ENCODE data around the gene PDLIM1.

PDLIM1 gene

GRCh38 chr10:95290461-95291364 is at the start of gene PDLIM1:
Gene PDLIM1 (minus strand): TSS chr10:95291003. CDS start chr10:95290915, 88 bp downstream.
- DNase-seq: peak; percentile 18

DNA sequence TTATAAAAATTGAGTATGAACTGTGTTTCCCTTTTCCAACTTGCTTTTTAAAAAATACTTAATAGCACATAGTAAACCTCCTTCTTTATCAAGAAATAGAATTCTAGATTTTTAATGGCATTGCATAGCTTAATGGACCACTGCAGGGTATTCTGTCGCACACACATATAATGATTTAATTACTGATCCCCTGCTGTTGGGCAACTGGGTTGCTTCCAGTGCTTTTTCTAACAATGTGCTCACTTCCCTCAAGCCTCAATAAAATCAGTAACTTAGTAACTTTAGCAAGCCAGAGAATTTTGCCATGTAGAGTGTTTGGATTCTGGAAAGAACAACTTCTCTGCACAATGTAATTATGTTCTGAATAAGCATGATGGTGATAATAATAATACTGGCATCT is 49.1 kb upstream of the PDLIM1 start:
- DNase-seq: no peak

DNA sequence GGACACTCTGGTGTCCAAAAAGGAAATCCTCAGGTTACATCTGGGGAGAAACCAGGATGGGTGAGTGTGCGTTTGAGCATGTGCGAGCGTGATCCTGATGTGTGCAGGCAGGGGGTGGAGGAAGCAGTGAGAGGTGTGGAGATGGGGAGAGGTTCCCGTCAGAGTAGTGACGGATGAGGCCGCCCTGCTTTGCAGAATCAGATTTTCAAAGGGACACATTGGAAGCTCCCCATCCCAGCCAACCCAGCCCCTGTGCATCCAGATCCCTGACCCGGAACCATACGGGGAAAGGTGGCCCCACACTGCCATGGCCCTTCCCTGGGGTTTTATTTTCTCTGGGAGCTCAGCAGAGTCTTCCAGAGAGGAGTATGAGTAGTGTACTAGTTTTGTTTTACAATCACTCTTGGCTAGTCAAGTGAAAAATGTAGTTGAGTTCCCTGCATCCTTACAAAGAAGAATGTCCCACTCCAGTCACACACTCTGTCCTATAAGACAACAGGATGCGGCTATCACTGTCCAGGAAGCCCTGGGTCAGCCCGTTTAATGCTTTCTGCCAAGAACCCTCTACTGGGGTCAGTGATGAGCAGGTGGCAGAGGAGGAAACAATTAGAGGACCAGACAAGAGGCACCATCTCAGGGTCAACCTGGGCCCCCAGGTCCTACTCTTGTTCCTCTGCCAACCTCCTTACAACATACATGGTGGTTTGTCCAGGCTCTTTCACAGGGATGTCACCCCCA is 46.8 kb upstream of the PDLIM1 start:
- no peak for DNase-seq

DNA sequence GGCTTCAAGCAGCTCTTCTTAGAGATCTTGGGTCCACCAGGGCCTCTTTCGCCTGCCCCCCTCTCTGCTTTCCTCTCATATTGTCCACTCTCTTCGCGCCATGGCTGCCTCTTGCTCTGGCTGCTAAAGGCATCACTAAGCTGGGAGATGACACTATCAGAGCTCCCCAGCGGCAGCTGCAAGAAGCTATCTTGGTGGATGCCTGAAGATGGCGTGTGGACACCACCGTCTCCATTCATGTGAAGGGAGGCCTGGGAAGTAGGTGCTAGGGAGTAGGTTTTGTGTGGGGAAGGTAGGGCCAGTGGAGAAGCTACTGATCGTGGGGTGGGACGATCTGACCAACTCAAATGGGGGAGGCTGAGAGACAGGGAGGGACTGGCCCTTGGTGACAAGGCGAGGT is 45.9 kb upstream of the PDLIM1 start:
- DNase-seq: no peak

DNA sequence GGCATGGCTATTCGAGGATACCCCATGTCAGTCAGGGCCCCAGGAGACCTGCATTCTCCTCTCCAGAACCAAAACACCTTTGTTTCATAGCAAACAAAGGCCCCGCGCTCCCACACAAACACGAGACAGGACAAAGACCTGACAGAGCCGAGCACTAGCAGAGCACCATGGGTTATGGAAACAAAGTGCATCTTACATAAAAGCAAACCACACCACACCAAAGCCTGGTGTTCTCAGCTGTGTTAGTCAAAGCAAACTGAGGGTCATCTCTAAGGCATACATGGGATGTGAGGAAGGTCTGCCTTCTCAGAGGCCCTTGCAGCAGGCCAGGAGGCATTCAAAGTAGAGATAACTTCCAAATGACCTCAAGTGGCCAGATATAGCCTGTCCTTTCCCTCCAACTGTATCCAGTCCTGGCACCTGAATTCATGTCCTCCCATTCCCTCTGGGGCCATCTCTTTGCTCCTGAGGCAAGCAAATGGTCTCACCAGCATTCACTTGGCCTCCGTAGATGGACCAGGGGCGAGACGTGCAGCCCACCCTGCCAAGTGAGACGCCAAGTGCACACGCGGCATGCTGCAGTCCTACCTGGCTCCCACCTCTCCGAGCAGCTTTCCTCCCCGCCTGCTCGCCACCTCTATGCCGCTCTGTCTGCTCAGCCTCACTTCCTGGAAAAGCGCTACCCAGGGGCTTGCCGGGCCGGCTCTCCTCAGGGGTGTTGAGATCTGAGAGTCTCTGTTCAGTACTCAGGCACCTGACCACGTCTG is 45.3 kb upstream of the PDLIM1 start:
- DNase-seq: no peak

- DNase-seq: no peak
Observed at GRCh38 chr10:95334805-95335144, 44.0 kb upstream of the PDLIM1 start.

DNA sequence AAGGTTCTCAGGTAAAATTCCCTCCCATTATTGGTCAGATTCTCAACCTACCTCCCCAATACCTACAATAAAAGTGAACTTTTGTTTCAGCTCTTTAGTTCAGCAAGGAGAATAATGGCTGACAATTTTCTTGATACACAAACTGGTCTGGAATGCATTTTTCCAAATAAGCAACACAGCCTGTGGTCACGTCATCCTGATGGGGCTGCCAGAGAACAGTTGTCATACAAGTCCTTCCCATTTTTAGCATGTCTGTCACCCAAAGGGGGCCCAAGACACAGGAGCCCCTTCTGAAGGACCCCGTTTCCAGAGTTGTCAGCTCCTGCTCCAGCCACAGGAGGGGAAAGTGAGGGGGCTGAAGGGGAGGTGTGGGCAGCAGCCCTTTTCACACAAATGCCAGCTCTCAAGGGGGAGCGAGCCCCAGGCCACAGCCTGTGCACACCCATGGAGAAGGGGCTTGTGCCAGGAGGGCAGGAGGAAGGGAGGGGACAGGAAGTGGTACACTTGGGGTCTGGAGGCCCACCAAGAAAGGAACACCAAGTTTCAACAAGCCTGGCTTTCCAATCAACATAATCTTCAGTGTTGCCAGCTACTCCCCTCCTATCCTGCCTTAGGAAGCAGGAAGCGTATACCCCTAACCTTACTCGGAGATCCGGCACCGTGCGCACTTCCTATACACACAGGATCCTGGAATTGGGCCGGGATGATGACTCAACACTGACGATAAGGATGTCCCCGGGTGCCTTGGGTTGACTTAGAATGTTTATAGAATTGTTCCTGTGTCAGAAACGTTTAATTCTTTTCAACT is 43.4 kb upstream of the PDLIM1 start:
- DNase-seq: no peak

- no peak for DNase-seq
Observed at GRCh38 chr10:95332666-95333249, 42.0 kb upstream of the PDLIM1 start.

GRCh38 chr10:95331596-95332130 is 40.9 kb upstream of the PDLIM1 start:
- no peak for DNase-seq

DNA sequence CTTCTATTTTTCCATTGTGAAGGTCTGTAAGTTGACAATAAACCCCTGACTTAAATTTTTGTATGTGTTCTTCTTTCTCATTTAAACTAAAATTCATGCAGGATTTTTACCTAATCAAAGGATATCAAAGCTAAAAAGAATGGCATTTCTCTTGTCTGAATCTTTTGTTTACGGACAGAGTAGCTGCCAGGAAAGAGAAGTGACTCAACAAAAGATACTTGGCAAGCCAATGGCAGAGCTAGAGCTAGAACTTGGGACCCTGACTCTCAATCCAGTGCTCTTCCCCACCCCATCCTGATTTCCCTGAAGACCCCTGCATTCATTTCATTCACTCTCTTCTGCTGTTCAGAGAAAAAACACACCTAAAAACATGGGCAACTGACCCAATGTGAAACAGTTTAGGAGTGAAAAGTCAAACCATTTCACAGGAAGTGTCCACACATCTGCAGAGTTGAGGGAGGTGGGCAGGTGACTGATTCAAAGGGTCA is 40.2 kb upstream of the PDLIM1 start:
- DNase-seq: no peak

DNA sequence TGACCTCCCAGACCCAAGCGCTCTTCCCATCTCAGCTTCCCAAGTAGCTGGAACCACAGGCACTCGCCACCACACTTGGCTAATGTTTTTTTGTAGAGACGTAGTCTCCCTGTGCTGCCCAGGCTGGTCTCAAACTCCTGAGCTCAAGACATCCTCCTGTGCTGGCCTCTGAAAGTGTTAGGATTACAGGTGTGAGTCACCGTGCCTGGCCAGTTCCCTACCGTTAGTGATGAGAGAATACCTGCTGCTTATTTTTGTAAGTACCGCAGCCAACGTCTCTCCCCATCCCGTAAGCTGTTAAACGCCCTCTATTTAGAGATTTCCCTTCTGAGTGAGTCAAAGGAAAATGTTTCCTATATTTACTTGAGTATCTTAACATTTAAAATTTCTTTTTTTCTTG is 38.5 kb upstream of the PDLIM1 start:
- no peak for DNase-seq

DNA sequence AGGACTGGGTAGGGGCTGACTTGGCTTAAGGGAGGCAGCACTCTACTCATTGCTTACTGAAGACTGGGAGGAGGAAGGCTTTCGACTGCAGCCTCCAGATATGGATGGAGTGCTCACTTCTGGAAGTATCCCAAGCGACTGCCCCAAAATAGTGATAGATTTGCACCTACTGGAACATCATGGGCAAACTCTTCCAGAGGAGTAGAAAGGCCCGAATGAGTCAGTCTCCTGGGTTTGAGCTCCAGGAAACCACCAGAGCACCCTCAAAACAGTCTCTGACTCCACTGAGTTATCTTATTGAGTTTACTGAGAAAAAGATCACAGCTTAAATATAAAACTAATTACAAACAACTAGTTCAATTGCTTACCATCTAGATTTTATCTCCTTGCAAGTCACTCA is 37.2 kb upstream of the PDLIM1 start:
- DNase-seq: no peak

GRCh38 chr10:95327367-95327766 is 36.6 kb upstream of the PDLIM1 start:
- peak; percentile 81 for DNase-seq

GRCh38 chr10:95326396-95326795 is 35.6 kb upstream of the PDLIM1 start:
- DNase-seq: no peak

GRCh38 chr10:95325863-95326262 is 35.1 kb upstream of the PDLIM1 start:
- DNase-seq: no peak

DNA sequence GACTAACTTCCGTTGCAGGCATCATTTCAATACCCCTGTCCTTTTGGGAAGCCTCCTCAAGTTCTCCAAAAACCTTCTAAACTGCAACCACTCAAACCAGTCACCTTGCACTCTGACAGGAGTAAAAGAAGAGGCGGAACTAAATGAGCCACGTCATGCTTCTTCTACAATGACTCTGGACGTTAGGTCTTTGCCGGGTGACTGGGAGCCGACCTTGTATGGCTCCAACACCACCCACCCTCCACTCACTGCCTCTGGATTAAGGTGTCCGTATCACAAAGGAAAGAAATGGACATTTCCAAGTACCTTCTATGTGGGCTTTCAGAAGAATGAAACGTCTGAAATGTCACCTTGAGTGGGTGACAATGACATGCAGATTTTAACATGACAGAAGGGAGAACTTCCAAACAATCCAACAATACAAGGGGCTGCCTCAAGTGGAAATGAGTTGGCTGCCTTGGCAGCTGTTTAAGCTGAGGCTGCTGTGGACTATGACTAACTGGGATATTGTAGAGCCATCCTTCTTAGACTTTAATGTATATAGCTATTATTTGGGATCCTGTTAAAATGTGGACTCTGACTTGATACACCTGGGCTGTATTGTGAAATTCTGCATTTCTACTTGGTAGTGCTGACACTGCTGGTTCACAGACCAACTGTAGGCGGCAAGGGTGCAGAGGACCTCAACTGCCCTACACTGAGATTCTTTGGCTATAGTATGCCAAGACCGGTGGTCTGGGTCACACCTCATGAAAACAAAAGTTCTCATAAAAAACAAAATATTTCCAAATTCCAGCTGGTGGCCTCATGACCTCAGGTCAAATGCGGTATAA is 33.8 kb upstream of the PDLIM1 start:
- DNase-seq: no peak

DNA sequence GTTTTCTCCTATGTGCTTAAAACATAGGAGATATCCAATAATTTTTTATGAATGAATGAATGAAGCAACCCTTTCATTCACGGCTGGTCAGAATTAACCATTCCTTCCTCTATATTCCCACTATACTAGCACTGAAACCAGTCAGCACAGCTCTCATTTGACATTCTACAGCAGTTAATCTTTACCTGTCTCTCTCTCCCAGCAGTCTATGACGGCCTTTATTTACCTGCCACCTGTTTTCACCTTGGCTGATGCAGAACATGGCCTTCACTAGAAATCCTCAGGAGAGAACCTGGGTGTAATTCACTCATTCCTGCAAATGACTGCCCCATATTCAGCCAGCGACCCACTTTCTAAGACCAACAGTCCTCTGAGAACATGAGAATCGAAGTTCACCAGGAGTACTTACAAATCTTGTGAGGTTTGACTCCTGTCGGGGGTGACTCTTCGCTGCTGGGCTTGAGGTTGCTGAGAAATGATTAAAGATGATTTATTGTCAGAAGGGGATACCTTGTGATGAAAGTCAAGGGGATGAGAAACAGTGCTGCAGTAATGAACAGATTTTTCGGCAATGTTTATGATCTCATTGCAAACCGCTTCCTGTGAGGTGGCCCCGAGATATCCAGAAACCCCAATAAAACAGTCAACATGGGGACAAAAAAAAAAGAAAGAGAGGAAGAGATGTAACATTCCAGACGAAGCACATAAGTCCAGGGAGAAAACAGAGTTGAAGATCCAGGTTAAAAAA is 30.9 kb upstream of the PDLIM1 start:
- DNase-seq: no peak

- no peak for DNase-seq
Observed at GRCh38 chr10:95319239-95319638, 28.4 kb upstream of the PDLIM1 start.

- DNase-seq: no peak
Observed at GRCh38 chr10:95315509-95315908, 24.7 kb upstream of the PDLIM1 start.

Measured in NCI-H1105 treated with DMSO at 0.1 percent for 48 hours (cell line).